H9 (cell line): Measurements from ENCODE around the gene TFF2. TPM values are rescaled to one million over a fixed set of nuclear protein-coding genes. Genes with fewer than 3 reads are reported as not detected.

Experiments used
- DNase-seq: peaks from one replicate; pipeline ENCODE4 v3.0.0-alpha.2; 2017
- H2AFZ ChIP-seq: one replicate; pipeline ENCODE4 v1.6.1; 2013; ENCODE audit warnings: mild to moderate bottlenecking, low read length, control low read depth, moderate library complexity
- H2AK5ac ChIP-seq: 2 replicates; pipeline ENCODE4 v1.6.1; 2013; ENCODE audit warnings: low read length, control low read depth, mixed read lengths; ENCODE audit not compliant: insufficient read length
- H2BK120ac ChIP-seq: one replicate; pipeline ENCODE4 v1.6.1; 2013; ENCODE audit warnings: low read depth, mild to moderate bottlenecking, low read length, control low read depth, inconsistent platforms; ENCODE audit not compliant: poor library complexity, severe bottlenecking
- H2BK12ac ChIP-seq: 2 replicates; pipeline ENCODE4 v1.6.1; 2013; ENCODE audit warnings: low read length, control low read depth, mixed read lengths, low read depth; ENCODE audit not compliant: insufficient read length
- H2BK15ac ChIP-seq: 2 replicates; pipeline ENCODE4 v1.6.1; 2013; ENCODE audit warnings: low read depth, low read length, control low read depth
- H2BK20ac ChIP-seq: one replicate; pipeline ENCODE4 v1.6.1; 2013; ENCODE audit warnings: low read depth, mild to moderate bottlenecking, low read length, control low read depth, inconsistent platforms; ENCODE audit not compliant: poor library complexity, severe bottlenecking
- H2BK5ac ChIP-seq: 2 replicates; pipeline ENCODE4 v1.6.1; 2013; ENCODE audit warnings: low read length, control low read depth, mixed read lengths; ENCODE audit not compliant: insufficient read length
- H3K14ac ChIP-seq: 2 replicates; pipeline ENCODE4 v1.6.1; 2013; ENCODE audit warnings: low read length, control low read depth; ENCODE audit not compliant: insufficient read depth
- H3K18ac ChIP-seq: 2 replicates; pipeline ENCODE4 v1.6.1; 2013; ENCODE audit warnings: low read depth, mild to moderate bottlenecking, mixed read lengths, low read length, control low read depth; ENCODE audit not compliant: insufficient read length
- H3K23ac ChIP-seq: 2 replicates; pipeline ENCODE4 v1.6.1; 2013; ENCODE audit warnings: low read length, control low read depth, mixed read lengths, low read depth; ENCODE audit not compliant: insufficient read length
- H3K23me2 ChIP-seq: 2 replicates; pipeline ENCODE4 v1.6.1; 2013; ENCODE audit warnings: low read depth, mild to moderate bottlenecking, mixed read lengths, low read length, control low read depth; ENCODE audit not compliant: insufficient read length, poor library complexity, severe bottlenecking
- H3K27ac ChIP-seq: 2 replicates; pipeline ENCODE4 v1.5.1; 2013; ENCODE audit warnings: low read length, control low read depth, mixed read lengths, low read depth; ENCODE audit not compliant: insufficient read length
- H3K27me3 ChIP-seq: 2 replicates; pipeline ENCODE4 v1.6.1; 2013; ENCODE audit warnings: low read length, control low read depth, inconsistent platforms; ENCODE audit not compliant: insufficient read depth
- H3K4ac ChIP-seq: 2 replicates; pipeline ENCODE4 v1.6.1; 2013; ENCODE audit warnings: low read depth, mild to moderate bottlenecking, control low read depth, inconsistent platforms, low read length, moderate library complexity
- H3K4me1 ChIP-seq: 2 replicates; pipeline ENCODE4 v1.6.1; 2013; ENCODE audit warnings: low read length, control low read depth, inconsistent platforms; ENCODE audit not compliant: insufficient read depth
- H3K4me2 ChIP-seq: 2 replicates; pipeline ENCODE4 v1.6.1; 2013; ENCODE audit warnings: low read length, control low read depth, mixed read lengths; ENCODE audit not compliant: insufficient read length, insufficient read depth
- H3K56ac ChIP-seq: 2 replicates; pipeline ENCODE4 v1.6.1; 2013; ENCODE audit warnings: low read depth, mild to moderate bottlenecking, mixed read lengths, low read length, control low read depth; ENCODE audit not compliant: insufficient read length
- H3K79me1 ChIP-seq: 2 replicates; pipeline ENCODE4 v1.6.1; 2013; ENCODE audit warnings: low read depth, mild to moderate bottlenecking, moderate library complexity, low read length, control low read depth, inconsistent platforms; ENCODE audit not compliant: insufficient read depth, poor library complexity, severe bottlenecking
- H3K79me2 ChIP-seq: 2 replicates; pipeline ENCODE4 v1.6.1; 2013; ENCODE audit warnings: low read length, control low read depth, inconsistent platforms; ENCODE audit not compliant: insufficient read depth
- H3K9ac ChIP-seq: 2 replicates; pipeline ENCODE4 v1.6.1; 2013; ENCODE audit warnings: low read length, control low read depth, mixed read lengths; ENCODE audit not compliant: insufficient read length; ENCODE audit errors: extremely low read depth
- H3K9me3 ChIP-seq: one replicate; pipeline ENCODE4 v1.6.1; 2013; ENCODE audit warnings: low read depth, low read length, inconsistent platforms; ENCODE audit not compliant: control insufficient read depth
- H3T11ph ChIP-seq: one replicate; pipeline ENCODE4 v1.6.1; 2013; ENCODE audit warnings: mild to moderate bottlenecking, low read length, control low read depth, inconsistent platforms
- H4K20me1 ChIP-seq: one replicate; pipeline ENCODE4 v1.6.1; 2013; ENCODE audit not compliant: control insufficient read depth, insufficient read length, insufficient read depth
- H4K5ac ChIP-seq: 2 replicates; pipeline ENCODE4 v1.6.1; 2013; ENCODE audit warnings: low read depth, mild to moderate bottlenecking, mixed read lengths, low read length, control low read depth; ENCODE audit not compliant: insufficient read length
- H4K8ac ChIP-seq: replicated peaks from 2 replicates; pipeline ENCODE4 v1.6.1; 2013; ENCODE audit warnings: low read length, control low read depth, mixed read lengths, low read depth; ENCODE audit not compliant: insufficient read length
- H4K91ac ChIP-seq: 2 replicates; pipeline ENCODE4 v1.6.1; 2013; ENCODE audit warnings: low read depth, mild to moderate bottlenecking, moderate library complexity, mixed read lengths, low read length, control low read depth; ENCODE audit not compliant: insufficient read length
- H3K27ac Mint-ChIP-seq, 3 experiments: 2 replicates in 2 of 3; 3 replicates in 1 of 3; pipeline ENCODE4 v1.8.0; 2020 to 2021; ENCODE audit warnings: mixed read lengths in 3 of 3, mild to moderate bottlenecking in 1 of 3, moderate library complexity in 1 of 3
- H3K27me3 Mint-ChIP-seq: 2 replicates; pipeline ENCODE4 v1.8.0; 2021; ENCODE audit warnings: low read depth, mild to moderate bottlenecking, moderate library complexity, mixed read lengths
- H3K36me3 Mint-ChIP-seq, 3 experiments: 2 replicates in 2 of 3; 3 replicates in 1 of 3; pipeline ENCODE4 v1.8.0; 2020 to 2021; ENCODE audit warnings: low read depth in 3 of 3, mixed read lengths in 3 of 3; ENCODE audit not compliant: insufficient read depth in 1 of 3
- H3K4me1 Mint-ChIP-seq, 2 experiments: 2 replicates each; pipeline ENCODE4 v1.8.0; 2020; ENCODE audit warnings: mixed read lengths in 2 of 2
- H3K4me3 Mint-ChIP-seq, 2 experiments: 2 replicates in 1 of 2; 3 replicates in 1 of 2; pipeline ENCODE4 v1.8.0; 2020 to 2021; ENCODE audit warnings: mild to moderate bottlenecking in 2 of 2, mixed read lengths in 2 of 2, moderate library complexity in 1 of 2
- H3K9me3 Mint-ChIP-seq, 2 experiments: 2 replicates in 1 of 2; 3 replicates in 1 of 2; pipeline ENCODE4 v1.8.0; 2020; ENCODE audit warnings: mild to moderate bottlenecking in 2 of 2, mixed read lengths in 2 of 2, moderate library complexity in 1 of 2
- WGBS: extraction: QIAGEN DNeasy Blood & Tissue Kit; methylation state at CpG from one replicate; pipeline ENCODE4 v1.1.7; 2013; ENCODE audit warnings: missing lambda C conversion rate, low lambda C conversion rate, mixed read lengths; ENCODE audit not compliant: insufficient read length; ENCODE audit errors: extremely low coverage; 5-methylcytosine and 5-hydroxymethylcytosine counted together
- total RNA-seq: library from RNA; stranded (reverse); gene quantifications from 2 replicates; pipeline ENCODE4 v1.2.1, GENCODE V29; 2021
- TF ChIP-seq, protein P1 (sequence below): fragments of 200-600 bp; sonication (generic); conservative IDR thresholded peaks from 3 replicates; pipeline ENCODE4 v1.8.0; 2021; ENCODE audit warnings: antibody characterized with exemption, mild to moderate bottlenecking

The TFF2 gene
- total RNA-seq, 1 experiment from 2014 or later, result not detected

DNA sequence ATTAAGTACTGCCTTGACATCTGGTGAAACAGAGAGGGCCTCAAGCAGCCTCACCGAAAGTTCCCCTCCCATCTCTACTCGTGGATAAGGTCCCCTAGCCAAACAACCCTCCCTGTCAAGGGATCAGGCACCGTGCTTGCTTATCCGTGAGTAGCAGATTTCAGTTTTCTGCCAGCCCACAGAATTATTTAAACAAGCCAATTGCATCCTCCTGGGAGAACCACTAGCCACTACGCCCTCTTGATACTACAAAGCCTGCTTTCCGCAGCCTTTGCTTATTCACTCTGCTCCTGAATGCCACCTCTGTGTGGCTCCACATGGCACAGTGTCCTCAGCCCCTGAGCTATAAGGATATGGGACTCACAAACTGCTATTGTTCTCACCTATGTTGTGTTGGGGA, 5.9 kb upstream of the TFF2 start:
- Histone ChIP-seq H3K4ac (no peak overlapping the region), H3K14ac (no peak overlapping the region), H3K79me2 (no peaks in the 10 kb centered on the region), H4K20me1 (no peaks in the 10 kb centered on the region), H4K91ac (no peak overlapping the region), H3K9me3 (no peaks in the 10 kb centered on the region), H2BK5ac (no peak overlapping the region), H2AK5ac (no peak overlapping the region), H3K18ac (no peak overlapping the region), H2BK20ac (no peak overlapping the region), H3K23me2 (no peaks in the 10 kb centered on the region), H2BK15ac (no peak overlapping the region), H3K27ac (no peak overlapping the region), H3K27me3 (no peaks in the 10 kb centered on the region), H3K23ac (no peak overlapping the region), H4K5ac (no peak overlapping the region), H3T11ph (no peak overlapping the region), H3K9ac (no peak overlapping the region), H3K4me1 (no peaks in the 10 kb centered on the region), H4K8ac (no peak overlapping the region), H2BK120ac (no peak overlapping the region), H3K79me1 (no peaks in the 10 kb centered on the region), H2AFZ (no peak overlapping the region), H3K56ac (no peak overlapping the region), H2BK12ac (no peak overlapping the region), H3K4me2 (no peak overlapping the region)
- TF ChIP-seq, protein P1, sequence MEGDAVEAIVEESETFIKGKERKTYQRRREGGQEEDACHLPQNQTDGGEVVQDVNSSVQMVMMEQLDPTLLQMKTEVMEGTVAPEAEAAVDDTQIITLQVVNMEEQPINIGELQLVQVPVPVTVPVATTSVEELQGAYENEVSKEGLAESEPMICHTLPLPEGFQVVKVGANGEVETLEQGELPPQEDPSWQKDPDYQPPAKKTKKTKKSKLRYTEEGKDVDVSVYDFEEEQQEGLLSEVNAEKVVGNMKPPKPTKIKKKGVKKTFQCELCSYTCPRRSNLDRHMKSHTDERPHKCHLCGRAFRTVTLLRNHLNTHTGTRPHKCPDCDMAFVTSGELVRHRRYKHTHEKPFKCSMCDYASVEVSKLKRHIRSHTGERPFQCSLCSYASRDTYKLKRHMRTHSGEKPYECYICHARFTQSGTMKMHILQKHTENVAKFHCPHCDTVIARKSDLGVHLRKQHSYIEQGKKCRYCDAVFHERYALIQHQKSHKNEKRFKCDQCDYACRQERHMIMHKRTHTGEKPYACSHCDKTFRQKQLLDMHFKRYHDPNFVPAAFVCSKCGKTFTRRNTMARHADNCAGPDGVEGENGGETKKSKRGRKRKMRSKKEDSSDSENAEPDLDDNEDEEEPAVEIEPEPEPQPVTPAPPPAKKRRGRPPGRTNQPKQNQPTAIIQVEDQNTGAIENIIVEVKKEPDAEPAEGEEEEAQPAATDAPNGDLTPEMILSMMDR, result no peak
- no peak overlapping the region for H3K4me3 Mint-ChIP-seq
- peaks cover 3 to 5% (median 4%) of the 10 kb centered on the region in 3 experiments; a peak in 6 of 7 replicates for H3K36me3 Mint-ChIP-seq
- WGBS, result no CpG with 5 or more reads among the region's 6 CpGs
- H3K4me1 Mint-ChIP-seq, result peaks cover 5 to 6% of the 10 kb centered on the region in 2 experiments; a peak in 2 of 4 replicates
- DNase-seq, result no peak
- H3K27me3 Mint-ChIP-seq, result peaks cover 2% of the 10 kb centered on the region
- peaks cover 9 to 18% of the 10 kb centered on the region in 2 experiments for H3K9me3 Mint-ChIP-seq
- no peak overlapping the region for H3K27ac Mint-ChIP-seq
